ENCODE data around the gene ATAD1.

Gene ATAD1

GRCh38 chr10:87713707-87714106 is 104.3 kb downstream of the ATAD1 start:
- DNase-seq (ENCODE audit: low read depth), result no peak

- DNase-seq (ENCODE audit: low read depth), result no peak
Observed at GRCh38 chr10:87712913-87713616, 105.0 kb downstream of the ATAD1 start.

- DNase-seq (ENCODE audit: low read depth), result no peak
Observed at GRCh38 chr10:87707254-87707653, 110.8 kb downstream of the ATAD1 start.

GRCh38 chr10:87706731-87707130 is 111.3 kb downstream of the ATAD1 start:
- DNase-seq (ENCODE audit: low read depth), result no peak

GRCh38 chr10:87705339-87705738 is 112.7 kb downstream of the ATAD1 start:
- DNase-seq (ENCODE audit: low read depth), result no peak

- no peak for DNase-seq (ENCODE audit: low read depth)
Observed at GRCh38 chr10:87703771-87704170, 114.3 kb downstream of the ATAD1 start.

GRCh38 chr10:87702973-87703294 is 115.1 kb downstream of the ATAD1 start:
- DNase-seq (ENCODE audit: low read depth), result no peak

GRCh38 chr10:87702260-87702972 is 115.6 kb downstream of the ATAD1 start:
- no peak for DNase-seq (ENCODE audit: low read depth)

Data from stimulated activated CD8-positive, alpha-beta memory T cell treated with anti-CD3 and anti-CD28 coated beads, Interleukin-12 subunit alpha, Interleukin-12 subunit beta, amount 100 ng/mL, for 4 hours (primary cell).